GM19239 (cell line): ENCODE results near the gene KIAA1614.

Experiments used
- DNase-seq: peaks from one replicate; pipeline ENCODE4 v3.0.0; 2011; ENCODE audit warnings: low spot score; ENCODE audit not compliant: insufficient read length
- FAIRE-seq: peaks from 2 replicates; lab custom pipeline; 2011; peaks lifted over from hg19 to GRCh38; lab: Jason Lieb, UNC

KIAA1614 gene

DNA sequence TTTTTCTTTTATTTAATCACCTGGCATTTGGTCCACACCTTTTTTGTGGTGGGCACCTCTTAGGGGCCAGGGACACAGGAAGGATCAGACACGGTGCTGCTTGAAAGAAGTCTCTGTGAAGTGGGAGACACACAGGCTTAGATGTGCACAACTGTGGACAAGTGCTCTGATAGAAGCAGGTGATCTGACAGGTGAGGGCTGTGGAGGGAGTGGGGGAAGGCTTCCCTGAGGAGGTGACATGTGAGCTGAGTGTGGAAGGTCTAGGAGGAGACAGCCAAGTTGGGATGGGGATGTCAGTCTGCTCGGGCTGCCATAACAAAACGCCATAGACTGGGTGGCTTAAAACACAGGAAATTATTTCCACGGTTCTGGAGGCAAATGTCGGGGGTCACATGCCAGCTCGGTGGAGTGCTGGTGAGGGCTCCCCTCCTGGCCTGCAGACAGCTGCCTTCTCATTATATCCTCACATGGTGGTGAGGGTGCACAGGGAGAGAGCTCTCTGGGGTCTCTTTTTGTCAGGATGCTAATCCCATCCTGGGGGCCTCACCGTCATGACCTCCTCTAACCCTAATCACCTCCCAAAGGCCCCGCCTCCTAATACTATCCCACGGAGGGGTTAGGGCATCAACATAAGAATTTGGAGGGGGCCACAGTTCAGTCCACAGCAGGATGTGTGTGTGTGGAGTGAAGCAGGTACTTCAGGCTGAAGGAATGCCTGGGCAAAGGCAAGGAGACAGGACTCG lies 5.2 kb upstream of the KIAA1614 start:
- no peak for FAIRE-seq

GRCh38 chr1:180908074-180908765 lies 4.5 kb upstream of the KIAA1614 start:
- FAIRE-seq, result peak; percentile 28
- DNase-seq, result no peak

More for the DNA sequence above, 5.2 kb upstream of the KIAA1614 start:
- DNase-seq, result no peak

DNA sequence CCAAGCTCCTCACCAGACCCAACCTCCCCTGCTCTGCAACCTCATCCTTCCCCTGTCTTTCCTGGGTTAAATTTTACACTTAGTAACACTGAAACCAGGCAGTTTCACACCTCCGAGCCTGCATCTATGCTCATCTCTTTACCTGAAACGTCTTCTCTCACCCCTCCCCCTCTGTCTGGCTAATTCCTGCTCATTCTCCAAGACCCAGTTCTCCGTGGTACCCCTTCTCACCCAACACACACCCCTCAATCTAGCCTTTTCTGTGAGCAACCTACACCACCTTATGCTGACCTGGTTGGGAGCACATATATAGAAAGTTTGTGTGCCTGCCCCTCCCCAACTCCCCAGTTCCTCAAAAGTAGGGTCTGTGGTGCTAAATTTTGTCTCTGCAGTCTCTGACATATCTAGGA lies 3.7 kb upstream of the KIAA1614 start:
- FAIRE-seq (no peak), DNase-seq (peak; percentile 48)

DNA sequence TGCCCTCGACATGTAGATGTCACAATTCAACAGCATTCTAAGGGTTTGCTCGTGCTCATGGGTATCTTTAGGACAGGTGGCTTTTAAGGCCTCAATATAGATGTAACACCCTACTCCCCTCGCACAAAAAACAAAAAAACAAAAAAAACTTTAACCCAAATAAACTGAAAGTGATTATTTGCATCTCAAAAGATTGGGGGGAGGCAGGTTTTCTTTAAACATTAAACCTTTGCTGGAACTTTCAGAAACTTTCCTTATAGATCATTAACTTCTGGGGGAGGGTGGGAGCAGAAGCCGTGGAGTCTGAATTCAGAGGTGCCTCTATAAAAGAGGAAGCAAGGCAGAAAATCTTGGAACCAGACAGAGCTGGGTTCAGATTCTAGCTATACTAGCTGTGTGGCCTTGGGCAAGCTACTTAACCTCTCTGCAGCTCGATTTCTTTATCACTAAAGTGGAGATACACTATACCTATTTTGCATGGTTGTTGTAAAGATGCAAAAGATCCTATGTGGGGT lies 3.2 kb upstream of the KIAA1614 start:
- peak; percentile 62 for DNase-seq
- peak; percentile 99 for FAIRE-seq

DNA sequence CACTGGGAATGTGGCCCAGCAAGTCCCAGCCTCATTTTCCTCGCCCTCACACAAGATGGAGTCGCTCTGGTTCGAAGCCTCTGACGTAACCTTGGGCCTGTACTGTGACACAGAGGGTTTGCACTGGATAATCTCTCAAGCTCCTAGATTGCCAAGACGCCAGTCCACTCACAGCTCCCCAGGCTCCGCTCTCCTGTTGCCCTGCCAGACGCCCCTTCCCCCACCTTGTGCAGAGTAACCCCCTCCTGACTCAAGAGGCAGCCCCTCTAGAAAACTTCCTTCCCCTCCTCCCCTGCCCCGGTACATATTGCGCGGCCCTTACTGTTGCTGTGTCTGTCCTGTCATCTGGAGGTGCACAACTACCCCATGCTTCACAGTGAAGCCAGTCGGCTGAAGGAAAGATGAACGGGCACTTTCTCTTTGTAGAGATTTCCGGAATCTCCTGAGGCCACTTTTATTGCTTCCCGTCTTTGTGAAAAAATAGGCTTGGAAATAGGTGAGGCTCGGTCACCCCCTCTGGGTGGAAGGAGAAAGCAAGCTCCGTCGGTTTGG lies 981 bp upstream of the KIAA1614 start:
- DNase-seq (no peak), FAIRE-seq (peak; percentile 62)

- no peak for FAIRE-seq
- no peak for DNase-seq
Measured at GRCh38 chr1:180912211-180912800, 391 bp upstream of the KIAA1614 start.

DNA sequence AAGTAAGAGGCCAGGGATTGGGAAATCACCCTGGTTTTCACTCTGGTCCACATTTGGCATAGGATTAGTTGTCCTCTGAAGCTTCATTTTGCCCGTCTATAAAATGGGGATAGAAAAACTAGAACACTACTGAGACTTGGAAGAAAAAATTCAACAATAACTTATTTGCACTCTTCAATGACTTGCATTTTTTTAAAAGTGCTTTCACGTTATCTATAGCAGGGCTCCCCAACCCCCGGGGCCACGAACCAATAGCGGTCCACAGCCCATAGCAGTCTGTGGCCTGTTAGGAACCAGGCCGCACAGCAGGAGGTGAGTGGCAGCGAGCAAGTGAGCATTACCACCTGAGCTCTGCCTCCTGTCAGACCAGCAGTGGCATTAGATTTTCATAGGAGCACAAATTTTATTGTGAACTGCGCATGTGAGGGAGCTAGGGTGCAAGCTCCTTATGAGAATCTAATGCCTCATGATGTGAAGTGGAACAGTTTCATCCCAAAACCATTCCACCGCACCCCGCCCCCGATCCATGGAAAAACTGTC lies 2.8 kb downstream of the KIAA1614 start:
- FAIRE-seq (no peak), DNase-seq (no peak)

DNA sequence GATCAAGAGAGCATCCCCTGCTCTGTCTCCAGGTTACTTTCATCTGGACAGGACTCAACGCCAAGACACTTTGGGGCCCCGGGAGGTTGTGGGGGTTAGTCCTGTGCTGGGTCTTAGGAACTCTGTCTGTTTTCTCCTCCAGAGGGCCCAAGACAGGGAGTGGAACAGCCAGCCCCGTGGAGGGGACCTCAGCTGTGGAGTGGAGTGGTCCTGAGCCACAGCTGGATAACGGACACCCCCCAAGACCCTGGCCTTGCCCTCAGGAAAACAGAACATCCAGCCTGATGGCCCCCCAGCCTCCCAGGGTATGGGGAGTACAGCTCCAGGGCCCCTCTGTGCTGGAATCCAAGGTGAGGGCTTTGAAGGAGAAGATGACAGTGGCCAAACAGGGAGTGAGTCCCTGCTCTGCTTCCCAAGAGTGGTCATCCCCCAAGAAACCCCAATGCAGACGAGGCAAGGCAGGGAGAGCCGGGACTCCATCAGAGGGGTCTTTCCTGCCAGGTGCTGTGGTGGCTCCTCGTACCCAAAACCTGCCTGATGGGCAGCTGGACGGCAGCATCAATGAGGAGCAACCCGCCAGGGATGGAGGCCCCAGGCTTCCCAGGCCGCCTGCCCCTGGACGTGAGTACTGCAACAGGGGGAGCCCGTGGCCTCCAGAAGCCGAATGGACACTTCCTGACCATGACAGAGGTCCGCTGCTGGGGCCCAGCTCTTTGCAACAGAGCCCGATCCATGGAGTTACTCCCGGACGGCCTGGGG lies 3.5 kb downstream of the KIAA1614 start:
- FAIRE-seq, result no peak

GRCh38 chr1:180916771-180917170 lies 4.1 kb downstream of the KIAA1614 start:
- FAIRE-seq (no peak), DNase-seq (no peak)

More for the DNA sequence above, 3.5 kb downstream of the KIAA1614 start:
- DNase-seq, result no peak

GRCh38 chr1:180917306-180918065 lies 4.8 kb downstream of the KIAA1614 start:
- DNase-seq (no peak), FAIRE-seq (no peak)

GRCh38 chr1:180918519-180918918 lies 5.8 kb downstream of the KIAA1614 start:
- DNase-seq, result no peak
- FAIRE-seq, result no peak

- no peak for DNase-seq
- FAIRE-seq, result no peak
Measured at GRCh38 chr1:180919183-180919700, 6.5 kb downstream of the KIAA1614 start.

DNA sequence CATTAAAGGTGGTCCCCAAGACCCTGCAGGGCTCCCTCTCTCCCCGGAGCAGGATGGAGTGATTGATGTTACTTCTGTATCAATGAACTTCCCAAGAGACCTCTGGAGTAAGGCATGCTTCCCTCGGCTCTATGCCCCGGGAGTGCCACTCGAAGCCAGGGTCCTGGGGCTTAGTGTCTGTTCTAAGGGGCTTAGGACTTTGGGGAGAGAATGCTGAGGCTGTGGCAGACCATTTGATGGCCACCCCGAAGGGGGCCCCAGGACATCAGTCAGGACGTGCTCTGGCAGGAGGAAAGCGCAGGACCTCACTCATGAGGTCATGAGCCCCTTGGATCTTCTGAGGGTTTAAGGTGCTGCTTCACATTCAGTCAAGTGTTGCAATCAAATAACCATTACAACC lies 7.5 kb downstream of the KIAA1614 start:
- DNase-seq (no peak), FAIRE-seq (no peak)

DNA sequence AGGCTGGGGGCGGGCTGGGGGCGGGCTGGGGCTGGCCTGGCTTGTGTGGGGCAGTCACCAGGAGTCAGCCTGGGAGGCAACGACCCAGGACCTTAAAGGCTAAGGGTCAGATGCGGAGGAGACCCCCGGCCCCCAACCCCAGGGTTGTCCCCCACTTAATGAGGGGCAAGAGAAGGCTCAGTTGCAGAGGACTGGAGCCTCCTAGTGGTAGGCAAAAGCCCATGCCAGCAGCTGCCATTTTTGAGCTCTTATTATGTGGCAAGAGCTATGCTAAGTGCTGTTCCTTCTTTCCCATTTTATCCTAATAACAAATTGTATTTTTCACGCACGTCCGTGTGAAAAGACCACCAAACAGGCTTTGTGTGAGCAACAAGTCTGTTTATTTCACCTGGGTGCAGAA lies 8.0 kb downstream of the KIAA1614 start:
- peak; percentile 45 for DNase-seq
- FAIRE-seq, result peak; percentile 33

DNA sequence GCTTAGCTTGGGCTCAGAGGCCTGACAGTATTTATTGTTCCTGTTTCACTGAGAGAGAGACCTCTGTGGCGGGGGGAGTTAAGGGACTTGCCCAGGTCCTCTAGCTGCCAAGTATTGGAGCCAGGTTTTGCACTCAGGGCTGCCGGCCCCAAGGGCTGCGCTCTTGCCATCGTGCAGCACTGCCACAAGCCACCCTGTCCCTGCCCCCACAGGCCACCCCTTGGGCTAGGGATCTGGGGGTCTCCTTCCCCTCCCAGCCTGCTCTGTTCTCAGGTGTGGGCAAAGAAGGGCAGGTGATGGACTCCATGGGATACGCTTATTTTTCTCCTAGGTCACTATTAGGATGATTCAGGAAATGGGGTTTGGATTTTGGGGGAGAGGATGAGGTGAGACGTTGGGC lies 8.7 kb downstream of the KIAA1614 start:
- FAIRE-seq (no peak), DNase-seq (no peak)

DNA sequence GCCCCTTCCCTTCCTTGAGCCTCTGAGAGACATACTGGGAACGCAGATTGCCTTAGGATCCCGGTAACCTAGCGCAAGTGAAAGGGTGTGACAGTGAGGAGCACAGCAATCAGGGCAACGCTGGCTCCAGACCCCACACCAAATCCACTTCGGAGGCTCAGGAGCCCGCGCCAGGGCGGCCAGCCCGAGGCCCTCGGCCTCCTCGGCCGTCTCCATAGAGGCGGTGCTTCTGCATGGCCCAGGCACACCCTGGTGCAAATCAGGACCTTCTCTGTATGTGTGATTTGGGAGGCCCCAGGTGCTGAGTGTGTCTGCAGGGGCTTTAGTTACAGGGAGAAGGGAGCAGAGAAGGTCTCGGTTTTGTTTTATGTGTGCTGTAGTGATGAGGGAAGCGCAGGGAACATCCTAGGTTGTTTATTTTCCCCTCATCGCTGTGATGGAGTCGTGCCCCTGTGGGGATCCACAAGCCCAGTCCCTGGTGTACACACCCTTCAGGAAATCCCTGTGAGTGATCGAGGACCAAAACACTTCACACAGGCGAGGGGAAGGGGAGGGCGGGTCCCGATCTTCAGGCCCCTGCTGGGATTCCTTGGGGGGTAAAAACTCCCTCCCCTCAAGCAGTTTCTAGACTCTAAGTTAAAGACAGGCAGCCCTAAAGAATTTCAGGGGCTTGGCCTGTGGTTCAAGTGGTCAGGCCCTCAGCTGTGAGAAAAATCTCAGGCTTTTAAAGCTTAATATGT lies 9.4 kb downstream of the KIAA1614 start:
- DNase-seq (no peak), FAIRE-seq (no peak)

- FAIRE-seq, result no peak
- DNase-seq, result no peak
Measured at GRCh38 chr1:180922631-180923015, 9.9 kb downstream of the KIAA1614 start.
